Measurements from ENCODE around the gene ERCC4.

Gene ERCC4

DNA sequence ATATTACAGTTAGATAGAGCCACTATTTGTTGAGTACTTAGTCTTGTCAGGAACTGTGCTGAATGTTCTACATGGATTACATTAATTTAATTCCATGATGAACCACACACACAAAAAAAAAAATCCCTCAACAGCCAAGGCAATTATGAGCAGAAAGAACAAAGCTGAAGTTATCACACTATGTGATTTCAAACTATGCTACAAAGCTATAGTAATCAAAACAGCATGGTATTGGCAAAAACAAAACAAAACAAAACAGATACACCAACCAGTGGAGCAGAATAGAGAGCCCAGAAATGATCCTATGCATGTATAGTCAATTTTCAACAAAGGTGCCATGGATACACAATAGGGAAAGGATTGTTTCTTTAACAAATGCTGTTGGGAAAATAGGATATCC lies 8.1 kb upstream of the ERCC4 start:
- DNase-seq: no peak

DNA sequence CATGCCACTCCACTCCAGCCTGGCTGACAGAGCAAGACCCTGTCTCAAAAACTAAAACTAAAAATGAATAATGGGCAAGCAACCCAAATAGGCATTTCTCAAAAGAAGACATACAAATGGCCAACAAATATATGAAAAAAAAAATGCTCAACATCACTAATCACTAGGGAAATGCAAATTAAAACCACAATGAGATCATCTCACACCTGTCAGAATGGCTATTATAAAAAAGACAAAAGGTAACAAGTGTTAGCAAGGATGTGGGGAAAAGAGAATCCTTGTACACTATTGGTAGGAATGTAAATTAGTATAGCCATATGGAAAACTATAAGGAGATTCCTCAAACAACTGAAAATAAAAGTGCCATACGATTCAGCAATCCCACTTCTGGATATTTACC lies 7.1 kb upstream of the ERCC4 start:
- DNase-seq: no peak

DNA sequence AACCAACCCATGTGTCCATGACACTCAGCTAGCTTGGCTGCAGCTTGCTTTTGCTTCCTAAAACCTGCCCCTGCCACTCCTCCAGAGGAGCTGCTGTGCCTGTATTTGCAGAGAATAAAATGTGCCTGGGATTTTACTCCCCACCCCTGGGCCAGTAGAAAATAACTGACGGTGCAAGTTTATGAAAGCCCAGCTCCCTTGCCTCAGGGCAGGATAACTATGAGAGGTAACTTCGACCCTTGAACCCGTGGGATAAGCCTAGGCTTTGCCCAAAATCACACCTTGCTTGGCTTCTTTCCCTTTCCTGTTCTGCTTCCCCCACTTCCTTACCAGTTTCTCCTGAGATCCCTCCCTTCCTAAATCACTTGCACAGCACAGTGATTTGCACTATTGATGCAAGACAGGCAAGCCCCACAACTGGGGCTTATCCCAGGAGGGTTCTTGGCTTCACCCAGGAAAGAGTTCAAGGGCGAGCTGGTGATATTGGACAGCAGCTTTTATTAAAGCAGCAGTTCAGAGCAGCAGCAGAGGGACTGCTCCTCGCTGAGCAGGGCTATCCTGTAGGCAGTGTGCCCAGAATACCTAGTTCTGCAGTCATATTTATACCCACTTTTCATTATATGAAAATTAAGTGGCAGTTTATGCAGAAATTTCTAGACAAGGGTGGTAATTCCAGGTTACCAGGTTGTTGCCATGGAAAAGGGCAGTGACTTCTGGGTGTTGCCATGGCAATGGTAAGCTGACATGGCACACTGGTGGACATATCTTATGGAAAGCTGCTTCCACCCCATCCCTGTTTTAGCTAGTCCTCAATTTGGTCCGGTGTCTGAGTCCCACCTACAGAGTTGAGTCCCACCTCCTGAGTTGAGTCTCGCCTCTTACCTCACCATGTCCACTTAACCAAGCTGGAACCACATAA lies 6.3 kb upstream of the ERCC4 start:
- no peak for DNase-seq

DNA sequence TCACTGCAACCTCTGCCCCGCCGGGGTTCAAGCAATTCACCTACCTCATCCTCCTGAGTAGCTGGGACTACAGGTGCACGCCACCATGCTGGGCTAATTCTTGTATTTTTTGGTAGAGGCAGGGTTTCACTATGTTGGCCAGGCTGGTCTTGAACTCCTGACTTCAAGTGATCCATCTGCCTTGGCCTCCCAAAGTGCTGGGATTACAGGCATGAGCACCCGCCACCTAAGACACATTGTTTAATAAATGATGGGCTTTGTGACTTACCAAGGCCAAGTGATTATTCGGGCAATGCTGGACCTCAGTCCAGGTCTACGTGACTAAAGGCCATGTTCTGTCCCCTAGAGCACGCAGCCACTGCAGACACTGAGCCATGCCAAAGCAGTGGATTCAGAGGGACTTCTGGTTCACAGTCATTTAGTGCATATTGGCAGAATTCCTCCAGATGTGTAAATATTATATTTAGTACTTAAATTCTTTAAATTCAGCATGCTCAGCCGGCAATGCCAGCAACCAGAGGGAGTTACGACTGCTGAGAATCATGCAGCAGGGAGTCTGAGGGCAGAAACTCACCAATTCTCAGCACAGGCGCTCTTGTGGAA lies 4.8 kb upstream of the ERCC4 start:
- no peak for DNase-seq

DNA sequence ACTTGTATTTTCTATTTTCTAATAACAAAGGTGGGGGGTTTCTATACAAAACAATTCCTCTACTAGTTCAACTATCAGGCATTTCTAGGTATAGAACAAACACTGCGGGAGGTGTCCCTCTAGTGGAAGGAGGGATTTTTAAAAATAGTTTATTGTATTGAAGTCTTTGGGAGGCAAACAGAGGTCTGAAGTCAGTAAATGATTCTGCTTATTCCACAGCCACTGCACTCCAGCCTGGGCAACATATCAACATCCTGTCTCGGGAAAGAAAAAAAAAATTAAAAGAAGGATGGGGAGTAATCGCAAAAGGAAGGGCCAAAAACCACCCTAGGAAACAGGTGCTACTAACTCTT lies 648 bp upstream of the ERCC4 start:
- no peak for DNase-seq

DNA sequence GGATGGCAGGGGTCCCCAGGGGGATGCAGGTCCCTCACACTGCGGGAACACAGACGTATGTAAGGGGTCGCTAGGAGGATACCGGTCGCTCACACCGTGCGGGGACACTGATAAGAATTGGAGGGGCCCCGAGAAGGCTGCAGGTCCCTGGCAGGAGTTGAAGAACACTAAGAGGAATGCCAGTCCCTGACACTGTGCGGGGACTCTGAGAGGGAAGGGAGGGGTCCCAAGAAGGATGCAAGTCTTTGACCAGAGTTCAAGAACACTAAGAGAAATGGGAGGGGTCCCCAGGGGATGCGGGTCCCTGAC lies 510 bp downstream of the ERCC4 start:
- no peak for DNase-seq

DNA sequence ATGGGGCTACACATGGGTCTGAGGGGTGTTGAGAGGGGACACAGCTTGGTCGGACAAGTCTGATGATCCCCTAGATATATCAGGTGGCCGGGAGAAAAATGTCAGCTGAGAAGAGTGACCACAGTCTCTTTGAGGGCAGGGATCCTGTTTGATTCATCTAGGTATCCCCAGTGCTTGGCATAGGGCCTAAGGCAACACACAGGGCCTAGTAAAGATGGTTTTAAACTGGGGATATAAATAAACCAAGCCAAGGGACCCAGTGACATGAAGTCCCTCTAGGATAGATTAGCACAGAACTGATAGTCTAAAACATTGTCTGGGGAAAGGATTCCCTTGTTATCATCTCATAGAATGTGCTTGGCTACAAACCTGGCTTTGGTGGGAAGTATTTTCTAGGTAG lies 1.4 kb downstream of the ERCC4 start:
- DNase-seq: no peak

DNA sequence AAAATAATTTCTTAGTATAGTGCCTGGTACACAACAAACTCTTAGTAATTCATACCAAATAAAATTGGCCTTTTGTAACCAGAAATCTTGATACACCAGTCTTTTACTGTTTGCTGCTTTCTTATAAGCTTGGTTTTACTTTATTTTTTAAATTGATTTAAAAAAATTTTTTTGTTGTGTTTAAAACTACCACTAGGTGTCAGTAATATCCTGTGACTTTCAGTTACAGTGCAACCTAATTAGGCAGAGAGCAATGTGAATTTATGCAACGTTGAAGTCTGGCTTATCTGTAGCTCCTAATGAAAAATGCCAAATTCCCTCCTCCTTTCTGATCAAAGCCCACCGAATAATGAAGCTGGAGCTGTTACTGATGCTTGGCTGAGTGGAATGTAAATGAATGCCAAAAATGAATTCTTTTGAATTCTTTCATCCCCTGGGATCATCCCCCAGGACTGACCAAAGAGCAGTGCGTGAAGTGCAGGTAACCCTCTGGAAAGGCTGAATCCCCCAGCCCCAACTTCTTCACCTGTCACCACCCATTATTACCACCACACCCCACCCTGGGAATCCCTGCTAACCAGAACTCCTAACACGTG lies 3.8 kb downstream of the ERCC4 start:
- DNase-seq: no peak

DNA sequence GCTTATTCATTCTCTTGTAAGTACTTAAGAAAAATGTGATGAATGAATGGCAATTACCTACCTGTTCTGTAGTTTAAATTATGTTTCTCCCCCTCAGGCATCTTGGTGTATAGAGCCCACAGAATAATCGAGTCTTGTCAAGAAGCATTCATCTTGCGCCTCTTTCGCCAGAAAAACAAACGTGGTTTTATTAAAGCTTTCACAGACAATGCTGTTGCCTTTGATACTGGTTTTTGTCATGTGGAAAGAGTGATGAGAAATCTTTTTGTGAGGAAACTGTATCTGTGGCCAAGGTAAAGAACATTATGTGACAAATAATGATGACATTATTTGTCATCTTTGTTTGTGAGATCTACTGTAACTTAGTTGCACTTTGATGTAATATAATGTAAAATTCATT lies 6.5 kb downstream of the ERCC4 start:
- DNase-seq: no peak

DNA sequence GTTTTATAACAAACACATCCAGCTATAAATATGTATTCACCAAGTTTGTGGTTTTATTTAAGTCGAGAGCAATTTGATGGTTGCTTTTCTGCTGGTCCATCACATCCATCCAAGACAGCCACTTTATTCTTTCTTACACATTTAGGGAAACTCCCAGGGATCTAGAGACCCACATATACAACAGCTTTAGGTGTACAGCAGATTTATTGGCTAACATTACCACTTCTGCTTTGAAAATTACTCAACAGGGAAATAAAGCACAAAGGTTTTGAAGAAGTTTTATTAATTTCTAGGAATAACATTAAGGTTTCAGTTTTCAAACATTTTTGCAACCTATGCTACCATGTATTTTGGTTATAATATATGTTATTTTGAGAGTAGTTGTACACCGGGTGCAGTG lies 6.9 kb downstream of the ERCC4 start:
- no peak for DNase-seq

DNA sequence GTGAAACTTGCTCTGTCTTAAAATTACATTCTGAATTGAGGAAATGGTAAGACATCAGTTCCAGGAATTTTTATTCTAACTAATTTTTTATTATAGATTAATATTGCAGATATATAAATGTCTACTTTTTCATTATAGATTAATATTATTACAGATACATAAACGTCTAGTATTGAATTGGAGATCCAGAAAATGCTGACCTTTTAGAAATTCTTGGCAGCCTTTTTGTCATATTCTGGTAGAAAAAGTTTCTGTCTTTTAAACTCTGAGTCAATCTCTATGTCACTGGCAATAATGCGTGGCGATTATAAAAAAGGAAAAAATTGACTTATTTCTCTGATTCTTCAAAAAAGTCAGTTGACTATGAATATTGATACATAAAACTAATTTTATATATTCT lies 8.7 kb downstream of the ERCC4 start:
- DNase-seq: no peak

DNA sequence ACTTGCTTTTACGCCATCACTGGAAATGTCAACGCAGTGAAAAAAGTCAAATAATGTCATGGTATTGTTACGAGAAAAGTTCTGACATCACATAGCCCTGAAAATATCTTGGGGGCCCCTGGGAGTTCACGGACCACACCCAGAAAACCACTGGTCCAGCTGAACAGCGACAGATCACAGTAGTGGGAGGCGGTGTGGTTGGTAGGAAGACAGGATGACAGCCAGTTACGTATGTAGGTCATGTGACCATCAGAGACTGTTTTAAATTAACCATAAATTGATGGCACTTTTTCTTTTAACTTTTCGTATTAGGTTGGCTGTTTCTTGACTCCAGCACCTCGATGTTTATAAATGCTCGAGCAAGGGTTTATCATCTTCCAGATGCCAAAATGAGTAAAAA lies 11.9 kb downstream of the ERCC4 start:
- no peak for DNase-seq

DNA sequence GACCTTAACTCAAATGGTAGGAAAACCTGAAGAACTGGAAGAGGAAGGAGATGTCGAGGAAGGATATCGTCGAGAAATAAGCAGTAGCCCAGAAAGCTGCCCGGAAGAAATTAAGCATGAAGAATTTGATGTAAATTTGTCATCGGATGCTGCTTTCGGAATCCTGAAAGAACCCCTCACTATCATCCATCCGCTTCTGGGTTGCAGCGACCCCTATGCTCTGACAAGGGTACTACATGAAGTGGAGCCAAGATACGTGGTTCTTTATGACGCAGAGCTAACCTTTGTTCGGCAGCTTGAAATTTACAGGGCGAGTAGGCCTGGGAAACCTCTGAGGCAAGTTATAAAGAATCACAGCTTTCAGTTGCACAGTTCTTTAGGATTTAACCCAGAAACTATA lies 15.5 kb downstream of the ERCC4 start:
- DNase-seq: no peak

DNA sequence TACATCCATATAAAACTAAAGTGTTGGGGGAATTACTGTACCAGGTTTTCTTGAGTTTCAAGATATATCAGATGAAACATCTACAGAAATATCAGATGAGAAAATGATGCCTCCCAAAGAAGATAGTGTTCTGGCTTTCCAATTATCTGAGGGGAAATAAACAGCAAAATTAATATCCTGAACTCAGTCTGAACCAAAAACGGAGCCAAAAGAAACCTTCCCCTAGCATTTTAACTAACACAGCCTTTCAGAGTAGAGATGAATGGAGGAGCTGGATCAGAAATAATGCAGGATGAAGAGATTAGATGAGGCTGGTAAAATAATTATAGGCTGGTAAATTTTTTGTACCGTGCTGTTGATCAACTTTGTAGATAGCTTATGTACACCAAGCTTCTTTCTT lies 16.2 kb downstream of the ERCC4 start:
- no peak for DNase-seq

DNA sequence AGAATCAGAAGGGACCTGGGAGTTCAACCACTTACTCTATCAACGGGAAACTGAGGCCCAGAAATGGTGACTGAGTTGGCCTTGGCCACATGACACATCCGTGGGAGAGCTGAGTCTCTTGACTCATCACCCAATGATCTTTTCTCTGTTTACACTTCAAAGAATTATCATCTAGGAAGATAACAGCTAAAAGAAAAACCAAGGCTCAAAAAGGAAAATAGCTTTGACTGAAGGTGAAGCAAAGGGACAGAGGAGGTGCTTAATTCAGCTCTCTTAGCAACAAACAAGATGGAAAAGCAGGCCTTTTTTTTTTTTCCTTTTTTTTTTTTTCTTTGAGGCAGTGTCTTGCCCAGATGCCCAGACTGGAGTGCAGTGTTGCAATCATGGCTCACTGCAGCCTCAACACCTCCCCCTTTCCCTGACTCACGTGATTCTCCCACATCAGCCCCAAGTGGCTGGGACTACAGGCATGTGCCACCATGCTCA lies 16.7 kb downstream of the ERCC4 start:
- DNase-seq: no peak

DNA sequence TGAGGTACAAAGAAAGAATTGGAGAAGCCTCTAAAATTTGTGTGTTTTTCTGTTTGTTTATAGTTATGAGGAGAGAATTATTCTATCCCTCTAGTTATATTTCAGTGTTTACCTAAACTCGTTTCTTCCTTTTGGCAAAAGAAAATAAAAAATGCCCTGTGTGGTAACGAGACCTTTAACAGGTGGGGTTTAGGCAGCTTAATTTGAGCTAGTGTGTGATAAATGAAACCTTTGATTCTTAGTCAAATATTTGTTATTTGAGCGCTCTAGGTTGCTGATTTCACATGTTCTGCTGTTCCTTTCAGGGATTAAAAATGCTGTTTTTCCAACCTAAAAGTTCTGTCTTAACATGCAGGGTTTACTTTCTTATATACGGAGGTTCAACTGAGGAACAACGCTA lies 17.5 kb downstream of the ERCC4 start:
- DNase-seq: no peak

DNA sequence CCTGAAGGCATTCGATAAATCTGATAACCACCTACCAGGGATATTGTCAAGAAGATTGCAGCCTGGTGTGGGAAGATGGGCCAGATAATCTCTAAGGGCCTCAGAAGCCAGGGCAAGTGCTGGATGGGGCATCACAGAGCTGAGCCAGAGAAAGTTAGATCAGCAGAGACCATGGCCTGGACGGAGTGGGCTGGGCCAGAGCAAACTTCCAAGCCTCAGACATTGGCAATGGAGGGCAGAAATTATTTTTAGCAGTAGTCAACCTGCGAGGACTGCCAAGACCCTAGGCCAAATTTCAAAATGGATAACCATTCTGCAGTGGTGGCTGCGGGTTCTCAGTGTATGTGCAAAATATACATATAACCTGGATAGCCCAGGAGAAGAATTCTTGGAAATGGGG lies 18.5 kb downstream of the ERCC4 start:
- DNase-seq: no peak

DNA sequence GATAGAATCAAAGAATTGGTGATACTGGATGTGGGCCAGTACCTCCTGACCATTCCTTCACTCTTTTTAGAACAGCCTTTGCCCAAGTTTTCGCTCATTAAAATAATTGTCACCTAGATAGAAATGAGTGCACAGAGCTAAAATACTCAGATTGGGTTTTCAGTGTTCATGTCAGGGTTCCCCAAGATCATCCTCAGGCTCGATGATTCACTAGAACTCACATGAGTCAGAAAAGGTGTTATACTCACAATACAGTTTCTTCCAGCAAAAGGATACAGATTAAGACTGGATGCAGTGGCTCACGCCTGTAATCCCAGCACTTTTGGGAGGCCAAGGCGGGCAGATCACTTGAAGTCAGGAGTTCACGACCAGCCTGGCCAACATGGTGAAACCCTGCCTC lies 19.9 kb downstream of the ERCC4 start:
- DNase-seq: no peak

DNA sequence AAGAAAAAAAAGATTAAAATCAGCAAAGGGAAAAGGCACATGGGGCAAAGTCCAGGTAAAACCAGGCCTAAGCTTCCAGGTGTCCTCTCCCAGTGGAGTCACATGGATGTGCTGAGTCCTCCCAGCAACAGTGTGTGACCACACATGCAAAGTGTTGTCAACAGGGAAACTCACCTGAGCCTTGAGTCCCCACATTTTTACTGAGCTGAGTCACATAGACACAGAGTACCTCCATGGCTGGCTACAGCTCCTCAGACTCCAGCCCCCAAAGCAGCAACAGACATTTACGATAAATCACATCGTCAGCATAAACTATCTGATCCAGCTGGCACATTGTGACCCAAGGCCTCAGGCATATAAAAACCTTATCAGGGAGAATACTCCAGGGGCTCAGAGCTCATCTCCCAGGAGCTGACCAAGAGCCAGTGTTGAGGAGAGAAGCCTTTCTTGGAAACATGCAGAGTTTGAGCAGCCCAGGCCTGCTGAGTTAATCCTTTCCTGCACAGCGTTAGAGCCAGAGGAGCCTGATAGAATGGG lies 20.5 kb downstream of the ERCC4 start:
- DNase-seq: no peak

DNA sequence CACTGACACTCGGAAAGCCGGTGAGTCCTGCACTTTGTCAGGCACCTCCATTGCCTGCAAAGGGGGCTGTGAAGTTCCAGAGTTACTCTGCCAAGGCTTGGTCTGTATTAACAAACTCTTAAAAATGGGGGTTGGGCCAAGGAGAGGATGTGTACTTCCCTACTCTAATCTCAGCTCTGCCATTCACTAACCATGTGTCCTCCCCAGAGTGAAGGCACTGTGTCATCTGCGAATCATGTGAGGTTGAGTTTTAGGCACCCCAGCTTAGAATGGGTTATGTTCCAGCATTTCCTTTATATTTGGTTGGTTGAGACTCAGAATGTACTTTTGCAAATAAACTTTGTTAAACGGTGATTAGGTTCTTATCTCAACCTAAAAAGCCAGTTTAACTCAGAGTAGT lies 24.9 kb downstream of the ERCC4 start:
- DNase-seq: no peak

DNA sequence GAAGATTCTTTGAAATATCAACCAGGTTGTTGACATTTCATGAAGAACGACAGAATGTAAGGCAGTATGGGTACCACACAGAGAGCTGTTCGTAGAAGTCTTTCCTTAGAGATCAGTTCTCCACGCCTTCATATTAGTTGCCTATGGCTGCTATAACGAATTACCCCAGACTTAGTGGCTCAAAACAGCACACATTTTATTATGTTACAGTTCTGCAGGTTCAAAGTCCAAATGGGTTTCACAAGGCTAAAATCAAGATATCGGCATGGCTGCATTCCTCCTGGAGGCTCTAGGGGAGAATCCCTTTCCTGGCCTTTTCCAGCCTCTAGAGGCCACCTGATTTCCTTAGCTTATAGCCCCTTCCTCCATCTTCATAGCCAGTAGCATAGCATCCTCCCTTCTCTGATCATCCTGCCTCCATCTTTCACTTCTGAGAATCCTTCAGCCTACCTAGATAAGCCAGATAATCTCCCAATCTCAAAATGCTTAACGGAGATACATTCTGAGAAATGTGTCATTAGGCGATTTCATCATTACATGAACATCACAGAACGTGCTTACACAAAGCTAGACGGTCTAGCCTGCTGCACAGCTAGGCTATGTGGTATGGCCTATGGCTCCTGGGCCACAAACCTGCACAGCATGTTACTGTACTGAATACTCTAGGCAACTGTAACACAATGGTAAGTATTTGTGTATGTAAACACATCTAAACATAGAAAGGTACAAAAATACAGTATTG lies 26.0 kb downstream of the ERCC4 start:
- DNase-seq: no peak

DNA sequence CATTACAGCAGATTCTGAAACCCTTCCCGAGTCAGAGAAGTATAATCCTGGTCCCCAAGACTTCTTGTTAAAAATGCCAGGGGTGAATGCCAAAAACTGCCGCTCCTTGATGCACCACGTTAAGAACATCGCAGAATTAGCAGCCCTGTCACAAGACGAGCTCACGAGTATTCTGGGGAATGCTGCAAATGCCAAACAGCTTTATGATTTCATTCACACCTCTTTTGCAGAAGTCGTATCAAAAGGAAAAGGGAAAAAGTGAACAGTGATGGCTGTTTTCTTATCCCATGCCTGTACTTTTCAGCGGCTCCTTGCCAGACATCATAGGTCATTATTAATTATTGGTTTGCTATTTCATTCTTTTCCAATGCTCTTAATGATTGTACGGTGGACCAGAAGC lies 28.1 kb downstream of the ERCC4 start:
- no peak for DNase-seq

DNA sequence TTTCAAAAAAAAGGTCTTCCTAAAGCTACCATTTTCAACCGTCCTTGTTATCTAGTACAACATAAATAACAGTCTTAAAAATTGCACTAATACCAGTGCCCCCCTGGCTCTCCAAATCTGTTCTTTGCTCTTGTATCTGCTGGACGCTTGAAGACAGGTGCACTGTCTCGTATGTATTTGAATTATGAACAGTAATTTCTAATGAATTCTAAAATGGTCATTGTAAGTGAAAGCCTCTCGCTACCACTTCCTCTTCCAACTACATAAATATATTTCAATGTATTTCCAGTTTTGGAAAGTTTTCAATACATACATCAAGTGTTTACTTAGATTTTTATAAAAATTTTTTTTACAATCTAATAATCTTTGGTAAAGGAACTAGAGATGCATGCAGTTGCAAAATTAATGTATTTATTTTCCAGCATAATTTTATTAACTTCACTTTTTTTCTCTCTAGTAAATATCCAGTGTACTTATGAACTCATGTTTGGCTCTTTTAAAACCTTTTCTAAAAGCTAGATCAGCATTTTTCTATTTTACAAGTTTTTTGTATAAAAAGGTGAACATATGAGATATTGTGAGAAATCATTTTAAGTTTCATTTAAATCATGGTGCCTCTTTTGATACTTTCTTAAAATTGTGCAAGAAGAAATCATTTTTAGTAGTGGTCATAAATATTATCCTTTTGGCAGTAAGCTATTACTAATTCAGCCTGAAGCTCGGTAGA lies 31.0 kb downstream of the ERCC4 start:
- DNase-seq: no peak
